HTR-8/SVneo (cell line): Measurements from ENCODE around the gene ISCA1.
A peak's percentile ranks its signal among the peaks of the same experiment; 100 is the strongest.
"Not testable (repeated sequence)": the region's sequence is repeated elsewhere in the genome, so short reads cannot be mapped to it uniquely, and the experiment has no call there.

Experiments
- DNase-seq: peaks from one replicate; pipeline ENCODE4 v3.0.0; 2011; ENCODE audit warnings: low spot score, mixed read lengths; ENCODE audit not compliant: insufficient read length
- FAIRE-seq: peaks from 2 replicates; lab custom pipeline; 2011; peaks lifted over from hg19 to GRCh38; lab: Jason Lieb, UNC

ISCA1 gene

GRCh38 chr9:86282077-86282978 lies at the start of gene ISCA1:
Gene ISCA1 (minus strand): TSS chr9:86282538. CDS start chr9:86282458, 80 bp downstream.
- no peak for FAIRE-seq
- DNase-seq: peak; percentile 78

- no peak for FAIRE-seq
- DNase-seq: no peak
Measured at GRCh38 chr9:86330186-86330585, 47.8 kb upstream of the ISCA1 start.

- DNase-seq: no peak
- no peak for FAIRE-seq
Measured at GRCh38 chr9:86329649-86330048, 47.3 kb upstream of the ISCA1 start.

GRCh38 chr9:86328156-86328555 lies 45.8 kb upstream of the ISCA1 start:
- DNase-seq (no peak), FAIRE-seq (no peak)

DNA sequence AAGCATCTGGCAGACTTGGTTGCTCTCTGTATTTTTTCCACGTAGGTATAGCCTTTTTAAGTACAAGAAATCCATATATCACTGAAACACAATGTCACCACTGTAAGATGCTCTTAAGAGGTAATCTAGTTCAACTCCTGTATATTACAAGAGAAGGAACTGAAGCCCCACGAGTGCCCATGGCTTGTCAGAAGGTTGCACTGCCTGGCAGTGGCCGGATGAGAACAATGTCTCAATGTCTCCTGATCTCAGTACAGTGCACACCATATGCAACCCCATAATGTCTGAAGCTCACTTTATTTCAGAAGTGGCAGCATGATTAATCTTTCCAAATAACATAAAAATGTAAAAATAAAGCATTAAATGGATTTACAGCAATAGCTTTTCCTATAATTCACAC lies 44.2 kb upstream of the ISCA1 start:
- no peak for FAIRE-seq
- no peak for DNase-seq

GRCh38 chr9:86324901-86325300 lies 42.6 kb upstream of the ISCA1 start:
- no peak for FAIRE-seq
- no peak for DNase-seq

GRCh38 chr9:86324308-86324707 lies 42.0 kb upstream of the ISCA1 start:
- no peak for FAIRE-seq

DNA sequence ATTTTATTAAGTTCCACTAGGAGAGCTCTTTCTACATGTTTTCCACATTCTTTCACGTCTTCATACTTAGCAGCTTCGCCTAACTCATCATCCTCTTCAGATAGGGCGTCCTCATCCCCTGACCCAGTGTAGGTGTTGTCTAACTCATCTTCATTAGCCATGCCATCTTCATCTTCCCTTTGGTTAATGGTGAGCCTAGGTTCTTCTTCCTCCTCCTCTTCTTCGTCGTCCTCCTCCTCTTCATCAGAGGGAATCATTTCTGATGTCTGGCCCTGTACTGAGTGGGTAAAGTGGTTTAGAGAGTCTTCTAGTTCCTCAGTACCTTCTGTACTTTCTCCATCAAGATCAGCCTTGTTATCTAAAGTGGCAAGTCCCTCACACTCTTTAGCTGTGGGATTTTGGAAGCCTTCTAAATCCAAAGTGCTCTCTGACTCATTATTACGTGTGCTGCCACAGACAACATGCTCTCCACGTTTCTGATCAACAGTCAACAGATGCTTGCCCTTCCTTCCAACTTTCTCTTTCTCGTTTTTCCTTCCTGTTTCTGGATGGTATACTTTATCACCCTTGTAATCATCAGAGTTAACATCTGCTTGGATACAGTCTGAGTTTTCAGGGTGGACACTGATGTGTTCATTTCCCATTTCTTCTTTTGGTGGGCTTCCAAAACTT lies 40.8 kb upstream of the ISCA1 start:
- DNase-seq: no peak

More at GRCh38 chr9:86324308-86324707, 42.0 kb upstream of the ISCA1 start:
- DNase-seq: no peak

DNA sequence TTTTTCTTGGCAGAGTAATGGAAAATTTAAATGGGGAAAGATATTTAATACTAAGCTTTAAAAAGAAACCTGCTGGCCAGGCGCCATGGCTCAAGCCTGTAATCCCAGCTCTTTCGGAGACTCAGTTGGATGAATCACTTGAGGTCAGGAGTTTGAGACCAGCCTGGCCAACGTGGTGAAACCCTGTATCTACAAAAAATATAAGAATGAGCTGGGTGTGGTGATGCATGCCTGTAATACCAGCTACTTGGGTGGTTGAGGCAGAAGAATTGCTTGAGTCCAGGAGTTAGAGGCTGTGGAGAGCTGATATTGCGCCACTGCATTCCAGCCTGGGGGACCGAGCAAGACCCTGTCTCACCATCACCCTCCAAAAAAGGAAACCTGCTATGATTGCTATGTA lies 39.0 kb upstream of the ISCA1 start:
- DNase-seq (no peak), FAIRE-seq (no peak)

More for the DNA sequence above, 40.8 kb upstream of the ISCA1 start:
- FAIRE-seq: no peak

- FAIRE-seq: no peak
- DNase-seq: no peak
Measured at GRCh38 chr9:86318187-86318586, 35.8 kb upstream of the ISCA1 start.

DNA sequence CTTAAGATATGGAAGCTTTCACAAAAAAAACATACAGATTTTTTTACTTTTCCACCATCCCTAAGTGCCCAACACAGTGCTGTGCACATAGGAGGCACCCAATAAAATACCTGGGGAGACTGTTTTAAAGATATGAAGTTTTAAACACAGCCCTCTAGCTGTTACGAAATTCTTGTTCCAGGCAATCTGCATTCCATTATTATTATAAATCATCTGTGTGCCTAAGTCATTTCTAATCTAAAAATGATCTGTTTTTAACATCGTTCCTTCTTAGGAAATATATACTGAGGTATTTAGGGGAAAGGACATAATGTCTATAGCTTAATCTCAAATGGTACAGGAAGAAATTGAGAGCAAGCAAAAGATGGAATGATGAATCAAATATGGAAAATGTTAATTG lies 32.7 kb upstream of the ISCA1 start:
- no peak for DNase-seq
- FAIRE-seq: no peak

- not testable (repeated sequence) for FAIRE-seq, DNase-seq
Measured at GRCh38 chr9:86312959-86313358, 30.6 kb upstream of the ISCA1 start.

DNA sequence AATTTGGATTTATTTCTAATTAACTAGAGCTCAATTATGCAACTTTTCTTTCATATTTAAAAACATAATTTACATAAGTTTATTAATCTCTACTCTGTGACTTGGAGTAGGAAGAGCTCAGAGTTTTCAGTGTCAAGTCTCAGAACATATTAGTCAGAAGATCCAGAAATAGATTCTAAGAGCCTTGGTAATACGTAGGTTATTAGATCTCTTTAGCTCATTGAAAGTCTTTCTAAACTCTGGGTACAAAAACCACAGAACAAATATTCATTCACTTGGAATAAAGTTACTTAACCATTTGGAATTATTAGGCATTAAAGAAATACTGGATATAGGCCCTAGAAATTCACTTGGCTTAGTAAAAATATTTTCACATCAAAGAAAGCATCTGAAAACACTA lies 26.3 kb upstream of the ISCA1 start:
- no peak for FAIRE-seq

DNA sequence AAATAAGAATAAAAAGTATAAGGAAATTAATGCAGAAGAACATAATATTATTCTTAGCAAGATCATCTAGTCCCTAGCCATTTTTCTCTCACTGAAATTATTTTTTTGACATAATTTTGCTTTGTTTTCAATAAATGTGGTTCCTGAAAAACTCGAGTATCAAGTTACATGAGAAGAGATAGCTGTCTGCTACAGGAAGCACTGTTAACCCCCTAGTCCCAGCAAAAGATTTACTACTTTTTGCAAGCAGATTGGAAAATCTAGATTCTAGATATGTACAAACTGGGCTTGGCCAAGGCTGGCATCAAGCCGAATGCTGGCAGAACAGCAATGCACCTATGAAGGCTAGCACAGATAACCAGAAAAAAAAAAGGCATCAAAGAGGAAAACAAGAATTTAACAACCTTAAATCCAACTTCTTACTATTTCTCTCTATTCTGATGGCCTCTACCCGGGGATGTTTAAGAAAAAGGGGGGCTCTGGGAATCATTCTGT lies 21.9 kb upstream of the ISCA1 start:
- FAIRE-seq (no peak), DNase-seq (no peak)

More for the DNA sequence above, 26.3 kb upstream of the ISCA1 start:
- DNase-seq: no peak

DNA sequence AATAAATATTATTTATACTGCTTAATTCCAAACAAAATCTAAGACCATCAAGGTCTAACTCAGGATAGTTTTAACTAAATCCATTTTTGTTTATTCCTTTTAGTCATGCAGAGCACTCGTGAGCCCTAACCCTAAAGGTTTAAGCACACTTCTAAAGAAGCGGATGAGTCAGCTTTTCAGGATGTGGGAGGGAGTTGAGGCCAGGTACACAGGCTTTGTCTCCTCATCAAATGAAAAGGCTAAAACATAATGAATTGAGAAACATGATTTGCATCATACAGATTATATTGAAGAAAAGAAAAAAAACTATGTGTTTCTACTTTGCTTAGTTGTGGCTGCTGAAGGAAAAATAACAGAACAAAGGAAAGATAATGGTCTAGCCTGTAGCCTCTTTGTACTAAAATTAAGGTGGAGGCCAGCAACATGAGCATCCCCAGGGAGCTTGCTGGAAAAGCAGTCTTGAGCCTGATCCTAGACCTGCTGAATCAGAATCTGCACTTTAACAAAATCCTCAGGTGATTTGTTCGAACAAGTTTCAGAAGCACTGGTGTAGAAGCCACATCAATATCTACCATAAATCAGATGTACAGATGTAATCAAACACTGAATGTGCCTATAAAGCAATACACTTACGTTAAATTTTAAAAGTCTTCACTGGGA lies 21.1 kb upstream of the ISCA1 start:
- DNase-seq (no peak), FAIRE-seq (no peak)

DNA sequence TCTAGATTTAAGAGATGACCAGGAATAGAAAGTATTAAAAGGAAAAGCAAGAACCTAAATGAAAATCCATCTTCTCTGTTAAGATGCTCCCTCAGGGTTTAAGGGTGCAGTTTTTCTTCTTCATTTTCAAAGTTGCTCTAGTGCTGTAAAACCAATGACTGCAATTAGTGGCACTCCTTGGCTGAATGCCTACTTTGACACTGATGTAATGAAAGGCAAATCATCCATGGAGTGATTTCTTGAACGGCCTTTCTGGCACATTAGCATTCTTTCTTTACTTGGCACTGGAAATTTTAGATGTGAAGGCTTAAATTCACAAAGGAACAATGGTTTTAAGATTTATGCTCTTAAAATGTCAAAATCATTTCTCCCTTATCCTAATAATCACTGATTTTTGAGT lies 19.3 kb upstream of the ISCA1 start:
- DNase-seq (no peak), FAIRE-seq (no peak)

GRCh38 chr9:86300701-86301100 lies 18.4 kb upstream of the ISCA1 start:
- FAIRE-seq: no peak

DNA sequence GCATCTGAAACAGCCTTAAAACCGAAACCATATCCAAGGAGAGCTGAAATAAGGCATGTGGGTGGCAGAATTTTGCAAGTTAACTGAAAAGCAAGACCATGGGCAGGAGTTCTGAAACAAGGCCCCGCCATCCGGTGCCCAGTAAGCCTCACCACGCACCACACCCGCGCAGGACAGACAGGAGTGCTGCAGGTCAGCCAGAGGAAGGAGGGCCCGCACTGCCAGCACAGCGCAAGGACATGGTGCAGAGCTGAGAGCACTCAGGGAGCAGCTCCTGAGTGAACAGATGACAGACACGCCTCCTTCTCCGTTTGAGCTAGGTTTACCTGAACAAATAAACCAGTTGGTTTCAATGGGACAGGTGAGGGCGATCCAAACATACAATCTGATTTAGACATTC lies 16.5 kb upstream of the ISCA1 start:
- DNase-seq (no peak), FAIRE-seq (no peak)

More at GRCh38 chr9:86300701-86301100, 18.4 kb upstream of the ISCA1 start:
- no peak for DNase-seq

GRCh38 chr9:86290341-86290740 lies 8.0 kb upstream of the ISCA1 start:
- FAIRE-seq, DNase-seq: not testable (repeated sequence)

GRCh38 chr9:86288499-86289198 lies 6.3 kb upstream of the ISCA1 start:
- DNase-seq (no peak), FAIRE-seq (no peak)
